ENCODE data around the gene NR3C1.

Gene NR3C1

DNA sequence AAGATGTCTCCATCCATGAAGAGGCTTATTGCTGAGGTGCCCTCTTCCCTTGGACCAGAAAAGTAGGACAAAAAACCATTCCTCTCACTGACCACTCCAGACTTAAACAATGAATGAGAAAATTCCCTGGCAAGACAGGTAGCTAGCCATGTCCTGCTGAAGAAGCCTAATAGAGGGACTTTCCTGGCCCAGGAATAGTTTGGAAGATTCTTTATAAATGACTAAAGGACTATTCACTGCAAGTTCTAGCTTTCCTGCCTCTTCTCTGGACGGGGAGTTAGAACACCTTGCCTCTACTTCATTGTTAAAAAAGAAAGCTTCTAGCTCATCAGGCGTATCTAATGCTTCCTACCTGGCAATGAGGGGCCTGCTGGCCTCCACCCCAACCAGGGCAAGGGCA is 153.6 kb downstream of the NR3C1 start:
- no peak for DNase-seq (ENCODE audit: extremely low spot score)
- TF ChIP-seq CTBP1 (IDR thresholded peaks at IDR 0.05; ENCODE audit: borderline replicate concordance) (no peak), TARDBP (IDR thresholded peaks at IDR 0.05) (no peak), SUZ12 (IDR thresholded peaks at IDR 0.05) (no peak), ARNT (IDR thresholded peaks at IDR 0.05) (no peak), LEF1 (IDR thresholded peaks at IDR 0.05; ENCODE audit: borderline replicate concordance) (no peak), SP1 (IDR thresholded peaks at IDR 0.05) (no peak), BHLHE40 (IDR thresholded peaks at IDR 0.05; ENCODE audit: borderline replicate concordance) (no peak), FOXK2 (IDR thresholded peaks at IDR 0.05) (no peak), ZNF384 (IDR thresholded peaks at IDR 0.05) (no peak), FOXA1 (IDR thresholded peaks at IDR 0.05) (no peak), L3MBTL2 (conservative IDR thresholded peaks at IDR 0.05) (no peak)
- ChIA-PET POLR2A (no interaction called here), CTCF (no interaction called here)

DNA sequence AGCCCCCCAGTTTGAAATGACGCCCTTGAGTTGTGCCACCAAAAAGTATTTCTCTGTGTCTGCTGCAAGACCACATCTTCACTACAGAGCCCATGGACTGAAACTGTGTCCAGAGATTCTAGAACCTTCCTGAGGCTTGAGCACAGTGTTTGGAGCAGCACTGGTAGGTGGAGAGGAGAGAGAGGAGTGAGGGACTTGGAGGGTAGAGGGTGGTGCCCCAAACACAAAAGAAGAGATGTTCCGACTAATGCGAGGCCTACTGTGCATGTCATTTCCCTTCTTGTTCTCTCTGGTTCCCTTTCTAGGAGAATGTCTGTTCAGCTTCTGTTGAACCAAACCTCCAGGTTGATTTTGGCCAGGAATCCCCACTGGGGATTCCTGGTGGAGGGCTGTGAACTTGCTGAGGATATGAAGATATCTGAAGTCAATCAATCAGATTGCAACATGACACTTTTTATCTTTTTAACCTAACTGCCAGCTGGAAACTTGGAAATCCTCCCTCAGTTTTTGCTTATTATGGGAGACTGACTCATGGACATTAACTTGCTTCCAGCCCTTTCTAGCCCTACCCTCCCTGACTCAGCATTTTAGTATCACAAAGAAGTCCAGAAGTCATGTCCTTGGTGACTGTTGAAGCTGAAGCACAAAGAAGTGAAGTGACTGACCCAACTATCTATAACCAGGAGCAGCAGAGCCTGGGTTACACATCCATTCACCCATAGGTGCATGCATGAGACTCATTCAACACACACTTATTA is 154.5 kb downstream of the NR3C1 start:
- TF ChIP-seq LEF1 (IDR thresholded peaks at IDR 0.05; ENCODE audit: borderline replicate concordance): no peak
- TF ChIP-seq FOXA1 (IDR thresholded peaks at IDR 0.05): no peak
- no peak for TF ChIP-seq TARDBP (IDR thresholded peaks at IDR 0.05)
- no peak for TF ChIP-seq L3MBTL2 (conservative IDR thresholded peaks at IDR 0.05)
- TF ChIP-seq ELF4 (IDR thresholded peaks at IDR 0.05): no peak
- TF ChIP-seq BHLHE40 (IDR thresholded peaks at IDR 0.05; ENCODE audit: borderline replicate concordance): no peak
- no peak for TF ChIP-seq FOXK2 (IDR thresholded peaks at IDR 0.05)
- no peak for TF ChIP-seq HDGF (IDR thresholded peaks at IDR 0.05; ENCODE audit: borderline replicate concordance)
- DNase-seq (ENCODE audit: extremely low spot score): no peak
- ChIA-PET CTCF (interaction anchor here (1.0 kb wide), 1 partner anchor 536 kb away, joined by 4 read pairs; no protein-coding TSS in a partner anchor), POLR2A (no interaction called here)

DNA sequence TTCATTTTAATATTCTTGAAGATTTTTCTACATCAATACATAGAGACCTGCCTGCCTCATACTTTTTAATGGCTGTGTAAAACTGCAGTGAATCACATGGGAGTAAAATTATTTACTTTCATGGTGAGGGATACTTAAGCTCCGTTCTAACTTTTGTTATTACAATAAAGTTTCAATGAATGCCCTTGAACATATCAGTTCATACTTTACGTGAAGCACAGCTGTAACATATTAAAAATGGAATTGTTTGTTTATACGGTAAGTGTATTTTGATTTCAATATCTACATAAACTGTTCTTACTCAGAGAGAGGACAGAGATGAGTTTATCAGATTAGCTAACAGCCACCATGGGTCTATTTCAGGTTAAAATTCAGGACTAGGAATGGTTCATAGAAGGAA is 155.1 kb downstream of the NR3C1 start:
- DNase-seq (ENCODE audit: extremely low spot score): no peak
- CTCF ChIA-PET: interaction anchor here (1.0 kb wide), 1 partner anchor 535 kb away, joined by 4 read pairs; no protein-coding TSS in a partner anchor
- POLR2A ChIA-PET: no interaction called here
- TF ChIP-seq ARNT (IDR thresholded peaks at IDR 0.05) (no peak), BHLHE40 (IDR thresholded peaks at IDR 0.05; ENCODE audit: borderline replicate concordance) (no peak), SP1 (IDR thresholded peaks at IDR 0.05) (no peak), SUZ12 (IDR thresholded peaks at IDR 0.05) (no peak), HDGF (IDR thresholded peaks at IDR 0.05; ENCODE audit: borderline replicate concordance) (no peak)

DNA sequence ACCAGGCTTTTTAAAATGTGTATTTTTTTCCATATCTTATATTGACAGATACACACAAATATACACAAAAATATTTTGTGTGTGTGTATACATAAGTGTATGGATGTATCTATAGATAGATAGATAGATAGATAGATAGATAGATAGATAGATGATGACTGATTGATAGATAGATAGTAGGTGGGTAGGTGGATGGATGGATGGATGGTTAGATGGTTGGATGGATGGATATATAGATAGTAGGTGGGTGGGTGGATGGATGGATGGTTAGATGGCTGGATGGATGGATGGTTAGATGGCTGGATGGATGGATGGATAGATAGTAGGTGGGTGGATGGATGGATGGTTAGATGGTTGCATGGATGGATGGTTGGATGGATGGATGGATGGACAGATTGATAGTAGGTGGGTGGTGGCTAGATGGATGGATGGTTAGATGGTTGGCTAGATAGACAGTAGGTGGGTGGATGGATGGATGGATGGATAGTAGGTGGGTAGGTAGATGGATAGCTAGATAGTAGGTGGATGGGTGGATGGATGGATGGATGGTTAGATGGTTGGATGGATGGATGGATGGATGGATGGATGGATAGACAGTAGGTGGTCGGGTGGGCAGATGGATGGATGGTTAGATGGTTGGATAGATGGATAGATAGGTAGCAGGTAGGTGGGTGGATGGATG is 156.2 kb downstream of the NR3C1 start:
- ChIA-PET POLR2A (no interaction called here), CTCF (interaction anchor here (0.6 kb wide), 1 partner anchor 117 kb away, joined by 4 read pairs; no protein-coding TSS in a partner anchor)
- no peak for DNase-seq (ENCODE audit: extremely low spot score)
- no peak for TF ChIP-seq FOXM1 (IDR thresholded peaks at IDR 0.05; ENCODE audit: borderline replicate concordance)
- no peak for TF ChIP-seq ZNF384 (IDR thresholded peaks at IDR 0.05)
- no peak for TF ChIP-seq L3MBTL2 (conservative IDR thresholded peaks at IDR 0.05)
- TF ChIP-seq ELF4 (IDR thresholded peaks at IDR 0.05): no peak
- TF ChIP-seq FOXK2 (IDR thresholded peaks at IDR 0.05): no peak
- TF ChIP-seq ARNT (IDR thresholded peaks at IDR 0.05): no peak
- TF ChIP-seq NFRKB (IDR thresholded peaks at IDR 0.05): no peak
- TF ChIP-seq CTBP1 (IDR thresholded peaks at IDR 0.05; ENCODE audit: borderline replicate concordance): no peak
- TF ChIP-seq, protein P1, sequence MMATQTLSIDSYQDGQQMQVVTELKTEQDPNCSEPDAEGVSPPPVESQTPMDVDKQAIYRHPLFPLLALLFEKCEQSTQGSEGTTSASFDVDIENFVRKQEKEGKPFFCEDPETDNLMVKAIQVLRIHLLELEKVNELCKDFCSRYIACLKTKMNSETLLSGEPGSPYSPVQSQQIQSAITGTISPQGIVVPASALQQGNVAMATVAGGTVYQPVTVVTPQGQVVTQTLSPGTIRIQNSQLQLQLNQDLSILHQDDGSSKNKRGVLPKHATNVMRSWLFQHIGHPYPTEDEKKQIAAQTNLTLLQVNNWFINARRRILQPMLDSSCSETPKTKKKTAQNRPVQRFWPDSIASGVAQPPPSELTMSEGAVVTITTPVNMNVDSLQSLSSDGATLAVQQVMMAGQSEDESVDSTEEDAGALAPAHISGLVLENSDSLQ (IDR thresholded peaks at IDR 0.05): no peak
- TF ChIP-seq HDGF (IDR thresholded peaks at IDR 0.05; ENCODE audit: borderline replicate concordance): no peak
- no peak for TF ChIP-seq SP1 (IDR thresholded peaks at IDR 0.05)
- no peak for TF ChIP-seq FOXA1 (IDR thresholded peaks at IDR 0.05)
- TF ChIP-seq BHLHE40 (IDR thresholded peaks at IDR 0.05; ENCODE audit: borderline replicate concordance): no peak
- TF ChIP-seq LEF1 (IDR thresholded peaks at IDR 0.05; ENCODE audit: borderline replicate concordance): no peak
- TF ChIP-seq TARDBP (IDR thresholded peaks at IDR 0.05): no peak

DNA sequence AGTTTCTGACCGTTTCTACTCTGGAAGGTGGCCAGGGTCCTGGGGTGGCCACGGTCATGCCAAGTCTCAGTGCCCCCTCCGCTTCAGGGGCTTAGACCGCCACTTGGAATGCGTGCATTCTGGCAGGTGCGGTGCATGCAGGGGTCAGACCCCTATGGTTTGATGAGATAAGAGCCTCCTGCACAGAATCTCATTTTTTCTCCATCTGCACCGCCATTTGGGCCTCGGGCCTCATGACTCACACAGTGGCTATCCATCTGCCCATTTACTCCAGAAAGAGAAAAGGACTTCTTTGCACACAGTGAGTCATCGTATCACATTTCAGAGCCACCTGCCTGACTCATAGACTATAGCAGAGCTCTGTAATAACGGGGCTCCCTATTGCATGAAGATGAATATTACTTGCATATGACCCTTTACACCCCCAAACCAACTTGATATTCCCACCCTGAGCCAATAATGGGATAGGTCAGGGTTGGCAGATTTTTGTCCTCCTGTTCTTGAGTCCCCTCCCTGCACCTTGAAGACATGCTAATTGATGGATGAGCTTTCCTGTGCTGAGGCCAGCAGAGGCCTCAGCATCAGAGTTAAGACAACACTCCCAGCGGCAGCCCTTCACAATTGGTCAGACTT is 157.4 kb downstream of the NR3C1 start:
- ChIA-PET CTCF (interaction anchor here (0.8 kb wide), 1 partner anchor 1608 kb away, joined by 3 read pairs; no protein-coding TSS in a partner anchor), POLR2A (no interaction called here)
- TF ChIP-seq, protein P1 (IDR thresholded peaks at IDR 0.05): no peak
- no peak for TF ChIP-seq NFRKB (IDR thresholded peaks at IDR 0.05)
- TF ChIP-seq ELF4 (IDR thresholded peaks at IDR 0.05): no peak
- DNase-seq (ENCODE audit: extremely low spot score): no peak

DNA sequence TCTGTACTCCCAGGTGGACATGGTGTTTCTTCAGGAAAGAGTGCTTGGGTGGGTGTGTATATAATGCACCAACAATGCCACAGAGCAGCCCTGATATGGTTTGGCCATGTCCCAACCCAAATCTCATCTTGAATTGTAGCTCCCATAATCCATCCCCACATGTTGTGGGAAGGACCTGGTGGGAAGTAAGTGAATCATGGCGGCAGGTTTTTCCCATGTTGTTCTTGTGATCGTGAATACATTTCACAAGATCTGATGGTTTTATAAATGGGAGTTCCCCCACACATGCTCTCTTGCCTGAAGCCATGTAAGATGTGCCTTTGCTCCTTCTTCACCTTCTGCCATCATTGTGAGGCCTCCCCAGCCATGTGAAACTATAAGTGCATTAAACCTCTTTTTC is 158.5 kb downstream of the NR3C1 start:
- ChIA-PET CTCF (no interaction called here), POLR2A (interaction anchor here (0.8 kb wide), 1 partner anchor 18 kb away, joined by 3 read pairs; no protein-coding TSS in a partner anchor)
- TF ChIP-seq CTBP1 (IDR thresholded peaks at IDR 0.05; ENCODE audit: borderline replicate concordance) (no peak), SP1 (IDR thresholded peaks at IDR 0.05) (no peak), NFRKB (IDR thresholded peaks at IDR 0.05) (no peak), L3MBTL2 (conservative IDR thresholded peaks at IDR 0.05) (no peak), FOXK2 (IDR thresholded peaks at IDR 0.05) (no peak), FOXA1 (IDR thresholded peaks at IDR 0.05) (no peak), ARNT (IDR thresholded peaks at IDR 0.05) (no peak), ZNF384 (IDR thresholded peaks at IDR 0.05) (no peak), BHLHE40 (IDR thresholded peaks at IDR 0.05; ENCODE audit: borderline replicate concordance) (no peak), FOXM1 (IDR thresholded peaks at IDR 0.05; ENCODE audit: borderline replicate concordance) (no peak), TARDBP (IDR thresholded peaks at IDR 0.05) (no peak), ELF4 (IDR thresholded peaks at IDR 0.05) (no peak), HDGF (IDR thresholded peaks at IDR 0.05; ENCODE audit: borderline replicate concordance) (no peak), SUZ12 (IDR thresholded peaks at IDR 0.05) (no peak), LEF1 (IDR thresholded peaks at IDR 0.05; ENCODE audit: borderline replicate concordance) (no peak)
- TF ChIP-seq, protein P1 (IDR thresholded peaks at IDR 0.05): no peak
- DNase-seq (ENCODE audit: extremely low spot score): no peak

Data from HEK293T (cell line).